HG03095 (cell line): ENCODE results near the gene KCTD16.

Experiments used
- ATAC-seq: cut with Tn5 transposase; IDR thresholded peaks from one replicate; pipeline ENCODE4 v1.9.1; 2021; ENCODE audit warnings: moderate library complexity; ENCODE audit not compliant: unreplicated experiment

The KCTD16 gene

GRCh38 chr5:144448457-144448856 lies 277.8 kb downstream of the KCTD16 start:
- ATAC-seq, result no peak

- no peak for ATAC-seq
Measured at GRCh38 chr5:144451187-144451973, 280.7 kb downstream of the KCTD16 start.

GRCh38 chr5:144453753-144454152 lies 283.1 kb downstream of the KCTD16 start:
- no peak for ATAC-seq

GRCh38 chr5:144457160-144457559 lies 286.5 kb downstream of the KCTD16 start:
- ATAC-seq, result no peak

- ATAC-seq, result no peak
Measured at GRCh38 chr5:144458216-144458615, 287.5 kb downstream of the KCTD16 start.

GRCh38 chr5:144460600-144460999 lies 289.9 kb downstream of the KCTD16 start:
- no peak for ATAC-seq

GRCh38 chr5:144462577-144462976 lies 291.9 kb downstream of the KCTD16 start:
- ATAC-seq, result no peak

GRCh38 chr5:144463481-144464223 lies 293.0 kb downstream of the KCTD16 start:
- ATAC-seq, result no peak

- no peak for ATAC-seq
Measured at GRCh38 chr5:144464306-144464705, 293.6 kb downstream of the KCTD16 start.

- no peak for ATAC-seq
Measured at GRCh38 chr5:144465441-144465840, 294.8 kb downstream of the KCTD16 start.

GRCh38 chr5:144467792-144468191 lies 297.1 kb downstream of the KCTD16 start:
- ATAC-seq, result no peak

- no peak for ATAC-seq
Measured at GRCh38 chr5:144468571-144468970, 297.9 kb downstream of the KCTD16 start.

- ATAC-seq, result no peak
Measured at GRCh38 chr5:144469106-144469505, 298.4 kb downstream of the KCTD16 start.

GRCh38 chr5:144472221-144472620 lies 301.5 kb downstream of the KCTD16 start:
- ATAC-seq, result no peak

GRCh38 chr5:144473650-144474049 lies 303.0 kb downstream of the KCTD16 start:
- no peak for ATAC-seq

GRCh38 chr5:144478565-144478964 lies 307.9 kb downstream of the KCTD16 start:
- no peak for ATAC-seq

- no peak for ATAC-seq
Measured at GRCh38 chr5:144481861-144482260, 311.2 kb downstream of the KCTD16 start.

- ATAC-seq, result no peak
Measured at GRCh38 chr5:144484124-144484897, 313.6 kb downstream of the KCTD16 start.

GRCh38 chr5:144485540-144485939 lies 314.9 kb downstream of the KCTD16 start:
- ATAC-seq, result no peak

- no peak for ATAC-seq
Measured at GRCh38 chr5:144487207-144487606, 316.5 kb downstream of the KCTD16 start.

GRCh38 chr5:144487761-144488160 lies 317.1 kb downstream of the KCTD16 start:
- no peak for ATAC-seq

- no peak for ATAC-seq
Measured at GRCh38 chr5:144503123-144503522, 332.4 kb downstream of the KCTD16 start.
